GM21619 (cell line): ENCODE measurements around the gene KBTBD4.

Experiments
- ATAC-seq: cut with Tn5 transposase; IDR thresholded peaks from one replicate; pipeline ENCODE4 v1.9.1; 2021; ENCODE audit not compliant: unreplicated experiment

Gene KBTBD4

GRCh38 chr11:47591764-47592163 is 13.0 kb upstream of the KBTBD4 start:
- no peak for ATAC-seq

- no peak for ATAC-seq
These were observed 11.4 kb upstream of the KBTBD4 start for GRCh38 chr11:47589977-47590861.

GRCh38 chr11:47589584-47589976 is 10.8 kb upstream of the KBTBD4 start:
- no peak for ATAC-seq

GRCh38 chr11:47589118-47589517 is 10.3 kb upstream of the KBTBD4 start:
- no peak for ATAC-seq

GRCh38 chr11:47587723-47588326 is 9.1 kb upstream of the KBTBD4 start:
- ATAC-seq: no peak

- no peak for ATAC-seq
These were observed 8.4 kb upstream of the KBTBD4 start for GRCh38 chr11:47587039-47587716.

- no peak for ATAC-seq
These were observed 7.5 kb upstream of the KBTBD4 start, which contains the start of gene FAM180B for GRCh38 chr11:47586098-47586855. TSS of gene FAM180B (plus strand) at chr11:47586678. CDS start at chr11:47586769, 91 bp downstream.

GRCh38 chr11:47583844-47584243 is 5.1 kb upstream of the KBTBD4 start:
- no peak for ATAC-seq

- no peak for ATAC-seq
These were observed 1.2 kb downstream of the KBTBD4 start for GRCh38 chr11:47577460-47578041.

- ATAC-seq: no peak
These were observed 5.4 kb downstream of the KBTBD4 start for GRCh38 chr11:47573321-47573720.

- ATAC-seq: no peak
These were observed 6.0 kb downstream of the KBTBD4 start for GRCh38 chr11:47572715-47573255.

- ATAC-seq: no peak
These were observed 6.9 kb downstream of the KBTBD4 start for GRCh38 chr11:47571895-47572294.

GRCh38 chr11:47571357-47571729 is 7.4 kb downstream of the KBTBD4 start:
- ATAC-seq: no peak

GRCh38 chr11:47570651-47571356 is 8.0 kb downstream of the KBTBD4 start:
- ATAC-seq: no peak

- ATAC-seq: no peak
These were observed 9.1 kb downstream of the KBTBD4 start for GRCh38 chr11:47569646-47570045.

- no peak for ATAC-seq
These were observed 12.5 kb downstream of the KBTBD4 start for GRCh38 chr11:47566149-47566698.

GRCh38 chr11:47565340-47566148 is 13.2 kb downstream of the KBTBD4 start, which contains the start of gene PTPMT1:
TSS of gene PTPMT1 (plus strand) at chr11:47565599. CDS start at chr11:47565623, 24 bp downstream.
- peak; percentile 95 for ATAC-seq

- no peak for ATAC-seq
These were observed 13.8 kb downstream of the KBTBD4 start for GRCh38 chr11:47564933-47565339.
